ENCODE results near the gene AUTS2. TPM values are rescaled to one million over a fixed set of nuclear protein-coding genes. Genes with fewer than 3 reads are reported as not detected.

Gene AUTS2
- total RNA-seq, 1 experiment from 2014 or later = 256 TPM

DNA sequence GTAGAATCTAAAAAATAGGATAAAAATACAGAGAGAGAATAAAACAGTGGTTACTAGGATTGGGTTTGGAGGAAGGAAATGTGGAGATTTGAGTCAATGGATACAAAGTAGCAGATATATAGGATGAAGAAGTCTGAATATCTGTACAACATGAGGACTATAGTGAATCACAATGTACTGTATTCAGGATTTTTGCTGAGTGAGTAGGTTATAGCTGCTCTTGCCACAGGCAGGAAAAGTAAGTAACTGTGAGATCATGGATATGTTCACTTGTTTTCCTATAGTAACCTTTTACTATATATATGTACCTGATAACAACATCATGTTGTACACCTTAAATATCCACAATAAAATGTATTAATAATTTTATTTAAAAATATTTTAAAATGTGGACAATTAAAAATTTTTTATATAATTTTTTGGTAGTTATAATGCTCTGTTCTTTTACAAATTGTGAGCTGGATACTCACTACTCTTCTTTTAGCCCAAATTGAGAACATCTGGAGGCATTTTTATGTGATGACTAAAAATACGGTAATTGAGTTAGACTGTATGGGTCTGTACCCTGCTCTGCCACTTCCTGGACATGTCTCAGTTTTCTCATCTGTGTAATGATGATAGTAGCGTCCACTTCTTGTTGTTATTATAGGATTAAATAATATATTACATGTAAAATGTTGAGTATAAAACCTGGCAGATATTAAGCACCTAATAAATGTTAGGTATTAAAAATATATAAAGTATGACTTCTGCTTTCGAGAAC, 439.1 kb downstream of the AUTS2 start:
- H3K4ac ChIP-seq (ENCODE audit: low read depth, low read length) = no peak overlapping the region

More for the DNA sequence above, 439.1 kb downstream of the AUTS2 start:
- H3K27ac ChIP-seq (ENCODE audit: insufficient read length, low read depth, low read length) = no peak overlapping the region
- H3K4me3 Mint-ChIP-seq = no peak overlapping the region
- no peak overlapping the region for H2BK12ac ChIP-seq (ENCODE audit: insufficient read length, low read depth, low read length)
- no peak overlapping the region for H2BK20ac ChIP-seq (ENCODE audit: low read depth, low read length, poor library complexity, severe bottlenecking)
- H3K4me2 ChIP-seq (ENCODE audit: insufficient read depth, insufficient read length, low read length) = no peak overlapping the region
- H3K27me3 Mint-ChIP-seq (ENCODE audit: low read depth) = no peaks in the 10 kb centered on the region
- no peaks in the 10 kb centered on the region for H3K36me3 Mint-ChIP-seq (ENCODE audit: insufficient read depth in 1 of 3, low read depth in 3 of 3)
- no peak overlapping the region for H3K18ac ChIP-seq (ENCODE audit: insufficient read length, low read depth, low read length)
- no peak for DNase-seq
- no peaks in the 10 kb centered on the region for H3K79me2 ChIP-seq (ENCODE audit: insufficient read depth, low read length)
- no peak overlapping the region for H3K9ac ChIP-seq (ENCODE audit: extremely low read depth, insufficient read length, low read length)
- peaks cover 18 to 29% of the 10 kb centered on the region in 2 experiments for H3K4me1 Mint-ChIP-seq
- no peak overlapping the region for H2AK5ac ChIP-seq (ENCODE audit: insufficient read length, low read length)
- H3K27me3 ChIP-seq (ENCODE audit: insufficient read depth, low read length) = no peaks in the 10 kb centered on the region
- H3K79me1 ChIP-seq (ENCODE audit: insufficient read depth, low read depth, low read length, poor library complexity, severe bottlenecking) = no peaks in the 10 kb centered on the region
- no peak overlapping the region for H3K14ac ChIP-seq (ENCODE audit: insufficient read depth, low read length)
- H3K4me1 ChIP-seq (ENCODE audit: insufficient read depth, low read length) = peaks cover 3% of the 10 kb centered on the region; the same call in 1 of the 2 replicates
- H4K8ac ChIP-seq (replicated peaks; ENCODE audit: insufficient read length, low read depth, low read length) = no peak overlapping the region
- no peak overlapping the region for H4K5ac ChIP-seq (ENCODE audit: insufficient read length, low read depth, low read length)
- TF ChIP-seq, protein P1, sequence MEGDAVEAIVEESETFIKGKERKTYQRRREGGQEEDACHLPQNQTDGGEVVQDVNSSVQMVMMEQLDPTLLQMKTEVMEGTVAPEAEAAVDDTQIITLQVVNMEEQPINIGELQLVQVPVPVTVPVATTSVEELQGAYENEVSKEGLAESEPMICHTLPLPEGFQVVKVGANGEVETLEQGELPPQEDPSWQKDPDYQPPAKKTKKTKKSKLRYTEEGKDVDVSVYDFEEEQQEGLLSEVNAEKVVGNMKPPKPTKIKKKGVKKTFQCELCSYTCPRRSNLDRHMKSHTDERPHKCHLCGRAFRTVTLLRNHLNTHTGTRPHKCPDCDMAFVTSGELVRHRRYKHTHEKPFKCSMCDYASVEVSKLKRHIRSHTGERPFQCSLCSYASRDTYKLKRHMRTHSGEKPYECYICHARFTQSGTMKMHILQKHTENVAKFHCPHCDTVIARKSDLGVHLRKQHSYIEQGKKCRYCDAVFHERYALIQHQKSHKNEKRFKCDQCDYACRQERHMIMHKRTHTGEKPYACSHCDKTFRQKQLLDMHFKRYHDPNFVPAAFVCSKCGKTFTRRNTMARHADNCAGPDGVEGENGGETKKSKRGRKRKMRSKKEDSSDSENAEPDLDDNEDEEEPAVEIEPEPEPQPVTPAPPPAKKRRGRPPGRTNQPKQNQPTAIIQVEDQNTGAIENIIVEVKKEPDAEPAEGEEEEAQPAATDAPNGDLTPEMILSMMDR (conservative IDR thresholded peaks at IDR 0.05) = no peak
- no peaks in the 10 kb centered on the region for H3K23me2 ChIP-seq (ENCODE audit: insufficient read length, low read depth, low read length, poor library complexity, severe bottlenecking)
- no peaks in the 10 kb centered on the region for H3K9me3 ChIP-seq (ENCODE audit: control insufficient read depth, low read depth, low read length)
- H2BK5ac ChIP-seq (ENCODE audit: insufficient read length, low read length) = no peak overlapping the region
- H3K9me3 Mint-ChIP-seq = no peaks in the 10 kb centered on the region
- no peak overlapping the region for H3T11ph ChIP-seq (ENCODE audit: low read length)
- H4K91ac ChIP-seq (ENCODE audit: insufficient read length, low read depth, low read length) = no peak overlapping the region
- H2BK15ac ChIP-seq (ENCODE audit: low read depth, low read length) = no peak overlapping the region
- H2BK120ac ChIP-seq (ENCODE audit: low read depth, low read length, poor library complexity, severe bottlenecking) = no peak overlapping the region
- no peaks in the 10 kb centered on the region for H4K20me1 ChIP-seq (ENCODE audit: control insufficient read depth, insufficient read depth, insufficient read length)
- H3K56ac ChIP-seq (ENCODE audit: insufficient read length, low read depth, low read length) = no peak overlapping the region
- no peak overlapping the region for H3K27ac Mint-ChIP-seq
- WGBS (ENCODE audit: extremely low coverage, insufficient read length, low lambda C conversion rate) = no CpG with 5 or more reads among the region's 3 CpGs
- no peak overlapping the region for H3K23ac ChIP-seq (ENCODE audit: insufficient read length, low read depth, low read length)
- no peak overlapping the region for H2AFZ ChIP-seq (ENCODE audit: low read length)

All from H9 (cell line).